MM.1S (cell line): Measurements from ENCODE around the gene TMEM233.

Source experiments
- DNase-seq: peaks from one replicate; pipeline ENCODE4 v3.0.0-alpha.2; 2015
- H2AFZ ChIP-seq: fragments of 300-600 bp; sonication (generic); 2 replicates; pipeline ENCODE4 v1.6.0; 2016; ENCODE audit warnings: antibody characterized with exemption, low read length
- H3F3A ChIP-seq: fragments of 300-600 bp; sonication (generic); 2 replicates; pipeline ENCODE4 v1.6.1; 2016; ENCODE audit warnings: mild to moderate bottlenecking, antibody characterized with exemption, low read length, moderate library complexity, mixed read lengths; ENCODE audit not compliant: insufficient read depth
- H3K27ac ChIP-seq: fragments of 300-600 bp; sonication (generic); 2 replicates; pipeline ENCODE4 v1.5.1; 2016; ENCODE audit warnings: mild to moderate bottlenecking, low read length
- H3K27me3 ChIP-seq: fragments of 300-600 bp; sonication (generic); replicated peaks from 2 replicates; pipeline ENCODE4 v1.6.0; 2016; ENCODE audit warnings: low read length; ENCODE audit not compliant: insufficient read depth
- H3K36me3 ChIP-seq: fragments of 300-600 bp; sonication (generic); replicated peaks from 2 replicates; pipeline ENCODE4 v1.6.1; 2016; ENCODE audit warnings: mild to moderate bottlenecking, low read length, mixed read lengths; ENCODE audit not compliant: insufficient read depth
- H3K4me1 ChIP-seq: fragments of 300-600 bp; sonication (generic); 2 replicates; pipeline ENCODE4 v1.6.1; 2016; ENCODE audit warnings: low read length, mixed read lengths
- H3K4me2 ChIP-seq: fragments of 300-600 bp; sonication (generic); 2 replicates; pipeline ENCODE4 v1.6.0; 2016; ENCODE audit warnings: low read depth, low read length
- H3K4me3 ChIP-seq: fragments of 300-600 bp; sonication (generic); 2 replicates; pipeline ENCODE4 v1.5.1; 2016; ENCODE audit warnings: low read length, mixed read lengths
- H3K79me2 ChIP-seq: fragments of 300-600 bp; sonication (generic); 2 replicates; pipeline ENCODE4 v1.6.1; 2016; ENCODE audit warnings: mixed run types, low read length, mixed read lengths
- H3K9ac ChIP-seq: fragments of 300-600 bp; sonication (generic); 2 replicates; pipeline ENCODE4 v1.6.1; 2016; ENCODE audit warnings: low read length, mixed read lengths
- H3K9me2 ChIP-seq: fragments of 300-600 bp; sonication (generic); replicated peaks from 2 replicates; pipeline ENCODE4 v1.6.1; 2016; ENCODE audit warnings: mild to moderate bottlenecking, low read length, mixed read lengths; ENCODE audit not compliant: insufficient read depth
- H3K9me3 ChIP-seq: fragments of 300-600 bp; sonication (generic); replicated peaks from 2 replicates; pipeline ENCODE4 v1.6.1; 2016; ENCODE audit warnings: mild to moderate bottlenecking, low read length, mixed read lengths; ENCODE audit not compliant: insufficient read depth
- H4K20me1 ChIP-seq: fragments of 300-600 bp; sonication (generic); 2 replicates; pipeline ENCODE4 v1.6.1; 2016; ENCODE audit warnings: mild to moderate bottlenecking, low read length, moderate library complexity, mixed read lengths; ENCODE audit not compliant: insufficient read depth
- EZH2 ChIP-seq: fragments of 300-600 bp; sonication (generic); optimal IDR thresholded peaks from 2 replicates; pipeline ENCODE3; 2017; ENCODE audit warnings: low read depth, mild to moderate bottlenecking, antibody characterized with exemption, low read length, mixed read lengths
- EZH2phosphoT487 ChIP-seq: fragments of 300-600 bp; sonication (generic); IDR thresholded peaks from 2 replicates; pipeline ENCODE4 v1.6.1; 2018; ENCODE audit warnings: antibody characterized with exemption, low read length
- TF ChIP-seq, protein P1 (sequence below): fragments of 300-600 bp; sonication (generic); IDR thresholded peaks from 2 replicates; pipeline ENCODE4 v1.5.1; 2016; ENCODE audit warnings: antibody characterized with exemption, low read length, mixed read lengths

Gene TMEM233

DNA sequence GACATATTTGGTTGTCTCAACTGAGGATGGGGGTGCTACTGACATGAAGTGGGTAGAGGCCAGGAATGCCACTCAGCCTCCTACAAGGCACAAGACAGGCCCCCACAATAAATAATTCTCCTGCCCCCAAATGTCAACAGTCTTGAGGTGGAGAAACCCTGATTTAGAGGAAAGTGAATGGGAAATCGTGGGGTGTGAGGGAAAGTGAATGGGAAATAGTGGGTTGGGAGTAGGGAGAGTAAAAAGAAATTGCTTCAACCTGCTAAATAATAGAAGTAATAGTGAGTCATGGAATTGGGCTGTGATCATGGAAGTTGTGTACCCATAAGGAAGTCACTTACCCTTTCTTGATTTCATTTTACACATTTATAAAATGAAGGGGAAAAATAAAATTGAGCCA is 16.7 kb upstream of the TMEM233 start:
- Histone ChIP-seq H3K9me2 (no peaks in the 10 kb centered on the region), H3K27ac (no peak overlapping the region), H3K4me2 (no peak overlapping the region), H3K9me3 (no peaks in the 10 kb centered on the region), H3K9ac (no peak overlapping the region), H4K20me1 (no peaks in the 10 kb centered on the region), H3K36me3 (no peaks in the 10 kb centered on the region), H3K27me3 (no peaks in the 10 kb centered on the region), H2AFZ (no peak overlapping the region), H3K4me1 (no peaks in the 10 kb centered on the region), H3K4me3 (no peak overlapping the region), H3K79me2 (no peaks in the 10 kb centered on the region), H3F3A (no peaks in the 10 kb centered on the region)
- no peak for TF ChIP-seq EZH2phosphoT487
- TF ChIP-seq EZH2: no peak
- TF ChIP-seq, protein P1, sequence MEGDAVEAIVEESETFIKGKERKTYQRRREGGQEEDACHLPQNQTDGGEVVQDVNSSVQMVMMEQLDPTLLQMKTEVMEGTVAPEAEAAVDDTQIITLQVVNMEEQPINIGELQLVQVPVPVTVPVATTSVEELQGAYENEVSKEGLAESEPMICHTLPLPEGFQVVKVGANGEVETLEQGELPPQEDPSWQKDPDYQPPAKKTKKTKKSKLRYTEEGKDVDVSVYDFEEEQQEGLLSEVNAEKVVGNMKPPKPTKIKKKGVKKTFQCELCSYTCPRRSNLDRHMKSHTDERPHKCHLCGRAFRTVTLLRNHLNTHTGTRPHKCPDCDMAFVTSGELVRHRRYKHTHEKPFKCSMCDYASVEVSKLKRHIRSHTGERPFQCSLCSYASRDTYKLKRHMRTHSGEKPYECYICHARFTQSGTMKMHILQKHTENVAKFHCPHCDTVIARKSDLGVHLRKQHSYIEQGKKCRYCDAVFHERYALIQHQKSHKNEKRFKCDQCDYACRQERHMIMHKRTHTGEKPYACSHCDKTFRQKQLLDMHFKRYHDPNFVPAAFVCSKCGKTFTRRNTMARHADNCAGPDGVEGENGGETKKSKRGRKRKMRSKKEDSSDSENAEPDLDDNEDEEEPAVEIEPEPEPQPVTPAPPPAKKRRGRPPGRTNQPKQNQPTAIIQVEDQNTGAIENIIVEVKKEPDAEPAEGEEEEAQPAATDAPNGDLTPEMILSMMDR: no peak
- no peak for DNase-seq

DNA sequence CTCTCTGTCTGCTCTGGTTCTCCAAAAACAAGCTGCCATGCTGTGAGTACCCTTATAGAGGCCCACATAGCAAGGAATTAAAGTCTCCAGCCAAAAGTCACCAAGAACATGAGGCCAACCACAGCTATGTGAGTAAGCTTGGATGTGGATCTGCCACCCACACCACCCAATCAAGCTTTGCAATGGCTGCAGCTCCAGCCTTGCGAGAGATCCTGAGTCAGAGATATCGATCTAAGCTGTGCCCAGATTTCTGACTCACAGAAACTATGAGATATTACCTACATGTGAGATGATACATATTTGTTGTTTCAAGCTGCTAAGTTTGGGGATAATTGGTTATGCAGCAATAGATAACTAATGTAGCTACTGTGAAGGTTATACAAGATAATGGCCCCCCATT is 15.5 kb upstream of the TMEM233 start:
- Histone ChIP-seq H3K4me2 (no peak overlapping the region), H3K79me2 (no peaks in the 10 kb centered on the region), H3K27me3 (no peaks in the 10 kb centered on the region), H3K9me2 (no peaks in the 10 kb centered on the region), H3K36me3 (no peaks in the 10 kb centered on the region), H3K27ac (no peak overlapping the region), H3F3A (no peaks in the 10 kb centered on the region), H3K9me3 (no peaks in the 10 kb centered on the region), H3K4me1 (no peaks in the 10 kb centered on the region), H3K4me3 (no peak overlapping the region), H2AFZ (no peak overlapping the region), H4K20me1 (no peaks in the 10 kb centered on the region), H3K9ac (no peak overlapping the region)
- TF ChIP-seq, protein P1: no peak
- TF ChIP-seq EZH2: no peak
- TF ChIP-seq EZH2phosphoT487: no peak
- no peak for DNase-seq

DNA sequence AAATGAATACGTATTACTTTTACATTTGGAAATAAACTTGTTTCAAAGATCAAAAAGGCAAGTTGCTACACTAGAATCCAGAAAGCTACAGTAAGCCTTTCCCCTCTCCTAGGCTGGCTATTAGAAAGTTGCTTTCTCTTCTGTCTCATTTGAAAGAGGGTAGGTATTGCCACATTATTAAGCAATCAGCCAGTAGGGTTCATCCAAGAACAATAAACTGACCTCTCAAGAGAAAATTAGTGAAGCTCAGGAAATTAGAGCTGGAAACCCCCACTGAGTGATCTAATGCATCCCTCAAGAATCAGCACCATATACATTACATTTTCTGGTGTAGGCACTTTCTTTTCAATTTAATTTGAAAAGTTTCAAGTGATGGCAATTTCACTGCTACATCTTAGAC is 4.5 kb upstream of the TMEM233 start:
- DNase-seq: no peak
- no peaks in the 10 kb centered on the region for H3K9me3 ChIP-seq

More for the DNA sequence above, 4.5 kb upstream of the TMEM233 start:
- Histone ChIP-seq H3K79me2 (no peaks in the 10 kb centered on the region), H3K4me1 (no peaks in the 10 kb centered on the region), H3K27ac (no peak overlapping the region), H3K9ac (no peak overlapping the region), H3K4me3 (no peak overlapping the region), H4K20me1 (no peaks in the 10 kb centered on the region), H2AFZ (no peak overlapping the region), H3K4me2 (no peak overlapping the region), H3K36me3 (no peaks in the 10 kb centered on the region), H3K27me3 (no peaks in the 10 kb centered on the region), H3K9me2 (no peaks in the 10 kb centered on the region), H3F3A (no peaks in the 10 kb centered on the region)
- TF ChIP-seq, protein P1: no peak
- TF ChIP-seq EZH2phosphoT487 (no peak), EZH2 (no peak)
